NB4 (cell line): ENCODE measurements around the gene ZNF407.

Experiments
- POLR2A ChIP-seq: IDR thresholded peaks from 2 replicates; pipeline ENCODE4 v1.6.1; 2011; ENCODE audit warnings: mild to moderate bottlenecking; ENCODE audit not compliant: insufficient read length; ENCODE audit errors: extremely low read depth
- TF ChIP-seq, protein P1 (sequence below): IDR thresholded peaks from one replicate; pipeline ENCODE4 v1.5.1; 2012; ENCODE audit warnings: low read depth, low read length

DNA sequence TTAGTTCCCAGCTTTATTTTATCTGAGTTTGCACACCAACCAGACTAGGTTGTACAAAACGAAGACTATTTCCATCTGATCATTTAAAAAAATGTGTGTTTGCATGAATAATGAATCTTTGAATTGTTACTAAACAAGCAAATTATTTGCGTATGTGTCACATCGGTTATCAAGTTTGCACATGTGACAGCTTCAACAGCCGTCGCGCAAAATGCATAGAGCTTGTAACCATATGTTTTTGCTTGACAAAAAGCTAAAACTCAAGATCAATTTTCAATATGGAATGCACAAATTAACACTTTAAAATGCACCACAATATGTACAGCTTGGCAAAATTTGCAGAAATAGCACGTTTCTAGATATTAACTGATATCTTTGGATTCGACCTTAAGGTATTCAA, 427.2 kb downstream of the ZNF407 start:
- TF ChIP-seq, protein P1, sequence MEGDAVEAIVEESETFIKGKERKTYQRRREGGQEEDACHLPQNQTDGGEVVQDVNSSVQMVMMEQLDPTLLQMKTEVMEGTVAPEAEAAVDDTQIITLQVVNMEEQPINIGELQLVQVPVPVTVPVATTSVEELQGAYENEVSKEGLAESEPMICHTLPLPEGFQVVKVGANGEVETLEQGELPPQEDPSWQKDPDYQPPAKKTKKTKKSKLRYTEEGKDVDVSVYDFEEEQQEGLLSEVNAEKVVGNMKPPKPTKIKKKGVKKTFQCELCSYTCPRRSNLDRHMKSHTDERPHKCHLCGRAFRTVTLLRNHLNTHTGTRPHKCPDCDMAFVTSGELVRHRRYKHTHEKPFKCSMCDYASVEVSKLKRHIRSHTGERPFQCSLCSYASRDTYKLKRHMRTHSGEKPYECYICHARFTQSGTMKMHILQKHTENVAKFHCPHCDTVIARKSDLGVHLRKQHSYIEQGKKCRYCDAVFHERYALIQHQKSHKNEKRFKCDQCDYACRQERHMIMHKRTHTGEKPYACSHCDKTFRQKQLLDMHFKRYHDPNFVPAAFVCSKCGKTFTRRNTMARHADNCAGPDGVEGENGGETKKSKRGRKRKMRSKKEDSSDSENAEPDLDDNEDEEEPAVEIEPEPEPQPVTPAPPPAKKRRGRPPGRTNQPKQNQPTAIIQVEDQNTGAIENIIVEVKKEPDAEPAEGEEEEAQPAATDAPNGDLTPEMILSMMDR, result no peak
- no peak for TF ChIP-seq POLR2A
